A549 (cell line): ENCODE measurements around the gene SLCO4A1. TPM values are rescaled to one million over a fixed set of nuclear protein-coding genes. Genes with fewer than 3 reads are reported as not detected.

Experiments used
- ATAC-seq, 2 experiments: fragments of 200-7000 bp in 1 of 2; fragments of >200 bp in 1 of 2; cut with Nextera tagmentation in 1 of 2; cut with Tn5 transposase in 1 of 2; 3 replicates each; pipeline versions ENCODE4 v1.8.0 to v1.9.1; 2018 to 2020; ENCODE audit warnings: mild to moderate bottlenecking in 1 of 2, moderate library complexity in 1 of 2
- CTCF ChIA-PET: fragments of 300-600 bp; sonication (Branson Sonifier 250); formaldehyde crosslinking; extraction: SDS; loops from one replicate; lab custom pipeline; 2021; ENCODE audit warnings: antibody characterized with exemption, inconsistent platforms; lab: Yijun Ruan, JAX
- POLR2A ChIA-PET: fragments of 350-600 bp; formaldehyde crosslinking; extraction: SDS; loops from one replicate; lab custom pipeline; 2021; ENCODE audit warnings: antibody characterized with exemption, inconsistent platforms; lab: Yijun Ruan, JAX
- DNase-seq, 2 experiments: peaks; one replicate each; pipeline versions ENCODE4 v3.0.0 to v3.0.0-alpha.2; 2011 to 2016; ENCODE audit warnings: low read depth in 1 of 2, low spot score in 1 of 2
- FAIRE-seq: peaks from 2 replicates; lab custom pipeline; 2011; peaks lifted over from hg19 to GRCh38; lab: Jason Lieb, UNC
- H3K27ac ChIP-seq, 2 experiments: fragments of >200 bp; sonication (Bioruptor Twin); formaldehyde crosslinking; 3 replicates each; pipeline ENCODE4 v1.5.1; 2016 to 2017
- H3K4me1 ChIP-seq: fragments of >200 bp; sonication (Bioruptor Twin); formaldehyde crosslinking; 3 replicates; pipeline ENCODE4 v1.6.1; 2016
- H3K4me2 ChIP-seq: fragments of >200 bp; sonication (Bioruptor Twin); formaldehyde crosslinking; 3 replicates; pipeline ENCODE4 v1.6.1; 2016
- H3K4me3 ChIP-seq: fragments of >200 bp; sonication (Bioruptor Twin); formaldehyde crosslinking; 3 replicates; pipeline ENCODE4 v1.5.1; 2016
- H3K9me3 ChIP-seq: fragments of >200 bp; sonication (Bioruptor Twin); formaldehyde crosslinking; 3 replicates; pipeline ENCODE4 v1.6.1; 2016
- BHLHE40 ChIP-seq: IDR thresholded peaks from 2 replicates; pipeline ENCODE4 v1.6.1; 2012; ENCODE audit warnings: low read depth, low read length, inconsistent platforms
- CBX2 ChIP-seq: fragments of 200-600 bp; sonication (generic); IDR thresholded peaks from 2 replicates; pipeline ENCODE4 v1.6.1; 2016; ENCODE audit warnings: low read depth, mild to moderate bottlenecking, borderline replicate concordance
- CEBPB ChIP-seq, 2 experiments: fragments of >200 bp in 1 of 2; sonication (Bioruptor Twin) in 1 of 2; formaldehyde crosslinking in 1 of 2; IDR thresholded peaks; 2 replicates each; pipeline ENCODE4 v1.6.1; 2012 to 2016
- CHD4 ChIP-seq: fragments of 200-600 bp; sonication (generic); IDR thresholded peaks from 2 replicates; pipeline ENCODE4 v1.6.1; 2016; ENCODE audit warnings: antibody characterized with exemption, mild to moderate bottlenecking, borderline replicate concordance
- EP300 ChIP-seq, 2 experiments: fragments of >200 bp; sonication (Bioruptor Twin); formaldehyde crosslinking; IDR thresholded peaks; 2 replicates in 1 of 2; 3 replicates in 1 of 2; pipeline ENCODE4 v1.6.1; 2016 to 2017
- HDAC2 ChIP-seq: fragments of 200-600 bp; sonication (generic); IDR thresholded peaks from 2 replicates; pipeline ENCODE4 v1.6.1; 2016
- HEYL ChIP-seq: fragments of 250-450 bp; sonication (Bioruptor Pico); IDR thresholded peaks from 2 replicates; pipeline ENCODE4 v1.8.0; 2021; ENCODE audit warnings: mild to moderate bottlenecking, moderate library complexity
- HOXA7 ChIP-seq: fragments of 250-450 bp; sonication (Bioruptor Pico); IDR thresholded peaks from 2 replicates; pipeline ENCODE4 v1.5.0; 2020; ENCODE audit warnings: mild to moderate bottlenecking, moderate library complexity
- JUNB ChIP-seq: fragments of >200 bp; sonication (Bioruptor Twin); formaldehyde crosslinking; IDR thresholded peaks from 2 replicates; pipeline ENCODE4 v1.6.1; 2016
- KDM5A ChIP-seq: fragments of 200-600 bp; sonication (generic); IDR thresholded peaks from 2 replicates; pipeline ENCODE4 v1.6.1; 2016; ENCODE audit warnings: antibody characterized with exemption, mild to moderate bottlenecking
- NFE2L2 ChIP-seq: fragments of 150-350 bp; conservative IDR thresholded peaks from 2 replicates; pipeline ENCODE4 v1.6.1; 2014; ENCODE audit warnings: low read length
- NPAS2 ChIP-seq: fragments of 250-450 bp; sonication (Bioruptor Pico); IDR thresholded peaks from 2 replicates; pipeline ENCODE4 v1.8.0; 2022; ENCODE audit warnings: mild to moderate bottlenecking, moderate library complexity, borderline replicate concordance
- POLR2A ChIP-seq: IDR thresholded peaks from 2 replicates; pipeline ENCODE4 v1.6.1; 2012; ENCODE audit warnings: mild to moderate bottlenecking, low read length
- RARB ChIP-seq: fragments of 250-450 bp; sonication (Bioruptor Pico); IDR thresholded peaks from 2 replicates; pipeline ENCODE4 v1.8.0; 2021; ENCODE audit warnings: mild to moderate bottlenecking, moderate library complexity
- TFCP2L1 ChIP-seq: fragments of 250-450 bp; sonication (Bioruptor Pico); IDR thresholded peaks from 2 replicates; pipeline ENCODE4 v1.5.0; 2021; ENCODE audit warnings: mild to moderate bottlenecking
- ZC3H11A ChIP-seq: fragments of 450-650 bp; IDR thresholded peaks from 2 replicates; pipeline ENCODE4 v1.6.1; 2014; ENCODE audit warnings: antibody characterized with exemption, mild to moderate bottlenecking
- ZNF302 ChIP-seq: fragments of 250-450 bp; sonication (Bioruptor Pico); IDR thresholded peaks from 2 replicates; pipeline ENCODE4 v1.9.0; 2021; ENCODE audit warnings: inconsistent platforms, mild to moderate bottlenecking, moderate library complexity
- ZSCAN20 ChIP-seq: fragments of 250-450 bp; sonication (Bioruptor Pico); IDR thresholded peaks from 2 replicates; pipeline ENCODE4 v1.8.0; 2022; ENCODE audit warnings: mild to moderate bottlenecking, moderate library complexity
- WGBS: methylation state at CpG from one replicate; pipeline ENCODE4 v1.1.6; 2017; ENCODE audit errors: missing lambda C conversion rate; 5-methylcytosine and 5-hydroxymethylcytosine counted together
- polyA plus RNA-seq, 4 experiments: library from polyadenylated mRNA; depleted of rRNA in 3 of 4; stranded (reverse); fragments of >200 nt; fragmentation: RNase III in 1 of 4; extraction: RNeasy Plus Mini Kit Qiagen cat#74134 plus additional on column Dnase treatment in 1 of 4; gene quantifications; 2 replicates in 3 of 4; 3 replicates in 1 of 4; pipeline ENCODE4 v1.2.3, GENCODE V29; 2011 to 2017
- TF ChIP-seq, protein P1 (sequence below): fragments of >200 bp; sonication (Bioruptor Twin); formaldehyde crosslinking; IDR thresholded peaks from 3 replicates; pipeline ENCODE4 v1.5.1; 2016
- TF ChIP-seq, protein P2 (sequence below): fragments of >200 bp; sonication (Bioruptor Twin); formaldehyde crosslinking; IDR thresholded peaks from 3 replicates; pipeline ENCODE4 v1.6.1; 2016
- TF ChIP-seq, protein P3 (sequence below): fragments of 250-450 bp; sonication (Bioruptor Pico); IDR thresholded peaks from 2 replicates; pipeline ENCODE4 v1.5.0; 2021; ENCODE audit warnings: mild to moderate bottlenecking, moderate library complexity, borderline replicate concordance
- TF ChIP-seq, protein P4 (sequence below): IDR thresholded peaks from 2 replicates; pipeline ENCODE4 v1.6.1; 2012; ENCODE audit warnings: low read depth, borderline replicate concordance

Gene SLCO4A1
- polyA plus RNA-seq, 2 of the 4 experiments (the other 2 are of a cell fraction) = 1.3 to 11.2 TPM

DNA sequence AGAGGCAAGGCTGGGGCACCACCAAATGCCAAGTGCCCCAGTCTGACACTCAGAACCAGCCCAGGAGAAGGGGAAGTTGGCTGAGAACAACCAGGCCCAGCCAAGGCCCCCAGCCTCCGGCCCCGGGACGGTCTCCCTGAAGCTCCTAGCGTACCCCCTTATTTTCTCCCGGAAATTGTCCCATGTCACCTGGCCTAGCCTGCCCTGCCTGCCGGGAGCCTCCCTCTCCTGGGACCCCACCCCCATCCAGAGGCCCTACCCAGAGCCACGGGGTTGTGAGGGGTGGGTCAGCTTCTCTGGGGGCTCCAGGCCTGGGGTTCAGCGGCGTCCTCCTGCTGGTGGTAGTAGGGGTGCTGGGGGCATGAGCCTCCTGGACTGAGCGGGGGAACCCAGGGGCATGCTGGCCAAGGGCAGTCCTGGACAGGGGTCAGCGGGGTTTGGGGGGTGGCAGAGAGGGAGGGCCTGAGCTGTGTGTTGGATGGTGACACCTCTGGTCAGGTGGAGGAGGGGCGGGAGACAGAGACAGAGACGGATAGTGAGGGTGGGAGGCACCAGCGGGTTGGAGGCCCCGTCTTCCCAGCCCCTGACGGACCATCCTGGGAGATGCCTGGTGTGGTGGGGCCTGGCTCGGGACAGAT is 7.9 kb upstream of the SLCO4A1 start (continued):
- TF ChIP-seq, protein P1, sequence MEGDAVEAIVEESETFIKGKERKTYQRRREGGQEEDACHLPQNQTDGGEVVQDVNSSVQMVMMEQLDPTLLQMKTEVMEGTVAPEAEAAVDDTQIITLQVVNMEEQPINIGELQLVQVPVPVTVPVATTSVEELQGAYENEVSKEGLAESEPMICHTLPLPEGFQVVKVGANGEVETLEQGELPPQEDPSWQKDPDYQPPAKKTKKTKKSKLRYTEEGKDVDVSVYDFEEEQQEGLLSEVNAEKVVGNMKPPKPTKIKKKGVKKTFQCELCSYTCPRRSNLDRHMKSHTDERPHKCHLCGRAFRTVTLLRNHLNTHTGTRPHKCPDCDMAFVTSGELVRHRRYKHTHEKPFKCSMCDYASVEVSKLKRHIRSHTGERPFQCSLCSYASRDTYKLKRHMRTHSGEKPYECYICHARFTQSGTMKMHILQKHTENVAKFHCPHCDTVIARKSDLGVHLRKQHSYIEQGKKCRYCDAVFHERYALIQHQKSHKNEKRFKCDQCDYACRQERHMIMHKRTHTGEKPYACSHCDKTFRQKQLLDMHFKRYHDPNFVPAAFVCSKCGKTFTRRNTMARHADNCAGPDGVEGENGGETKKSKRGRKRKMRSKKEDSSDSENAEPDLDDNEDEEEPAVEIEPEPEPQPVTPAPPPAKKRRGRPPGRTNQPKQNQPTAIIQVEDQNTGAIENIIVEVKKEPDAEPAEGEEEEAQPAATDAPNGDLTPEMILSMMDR = no peak
- TF ChIP-seq HDAC2 (no peak), POLR2A (no peak), ZNF302 (CRISPR knock-in tag) (no peak), JUNB (no peak), ZC3H11A (no peak), KDM5A (no peak), RARB (no peak)

DNA sequence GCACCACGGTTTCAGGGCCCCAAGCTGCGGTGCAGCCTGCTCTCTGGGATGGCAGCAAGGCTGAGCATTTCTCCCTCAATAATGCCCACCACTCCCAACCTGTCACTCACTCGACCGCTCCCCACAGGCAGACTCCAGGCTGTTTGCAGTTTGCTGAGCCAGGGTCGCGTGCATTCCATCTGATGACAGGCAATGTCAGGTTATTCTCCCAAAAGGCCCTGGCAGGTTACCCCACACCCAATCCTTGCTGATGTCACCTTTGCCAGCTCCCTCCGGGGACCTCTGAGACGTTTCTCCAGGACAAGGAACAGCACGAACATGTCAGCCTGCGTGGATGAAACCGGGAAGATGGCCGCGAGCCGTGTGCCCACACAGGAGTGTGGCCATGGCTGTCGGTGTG is 7.1 kb upstream of the SLCO4A1 start:
- TF ChIP-seq EP300 (IDR thresholded peaks at IDR 0.05) (no peak), HOXA7 (CRISPR knock-in tag) (no peak), NPAS2 (CRISPR knock-in tag) (no peak), BHLHE40 (no peak), CBX2 (no peak), ZSCAN20 (CRISPR knock-in tag) (no peak), CHD4 (no peak), HEYL (CRISPR knock-in tag) (no peak), CEBPB (IDR thresholded peaks at IDR 0.05) (no peak), NFE2L2 (no peak), KDM5A (no peak), TFCP2L1 (CRISPR knock-in tag) (no peak), ZC3H11A (no peak)
- TF ChIP-seq, protein P2, sequence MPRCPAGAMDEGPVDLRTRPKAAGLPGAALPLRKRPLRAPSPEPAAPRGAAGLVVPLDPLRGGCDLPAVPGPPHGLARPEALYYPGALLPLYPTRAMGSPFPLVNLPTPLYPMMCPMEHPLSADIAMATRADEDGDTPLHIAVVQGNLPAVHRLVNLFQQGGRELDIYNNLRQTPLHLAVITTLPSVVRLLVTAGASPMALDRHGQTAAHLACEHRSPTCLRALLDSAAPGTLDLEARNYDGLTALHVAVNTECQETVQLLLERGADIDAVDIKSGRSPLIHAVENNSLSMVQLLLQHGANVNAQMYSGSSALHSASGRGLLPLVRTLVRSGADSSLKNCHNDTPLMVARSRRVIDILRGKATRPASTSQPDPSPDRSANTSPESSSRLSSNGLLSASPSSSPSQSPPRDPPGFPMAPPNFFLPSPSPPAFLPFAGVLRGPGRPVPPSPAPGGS = no peak
- TF ChIP-seq, protein P3, sequence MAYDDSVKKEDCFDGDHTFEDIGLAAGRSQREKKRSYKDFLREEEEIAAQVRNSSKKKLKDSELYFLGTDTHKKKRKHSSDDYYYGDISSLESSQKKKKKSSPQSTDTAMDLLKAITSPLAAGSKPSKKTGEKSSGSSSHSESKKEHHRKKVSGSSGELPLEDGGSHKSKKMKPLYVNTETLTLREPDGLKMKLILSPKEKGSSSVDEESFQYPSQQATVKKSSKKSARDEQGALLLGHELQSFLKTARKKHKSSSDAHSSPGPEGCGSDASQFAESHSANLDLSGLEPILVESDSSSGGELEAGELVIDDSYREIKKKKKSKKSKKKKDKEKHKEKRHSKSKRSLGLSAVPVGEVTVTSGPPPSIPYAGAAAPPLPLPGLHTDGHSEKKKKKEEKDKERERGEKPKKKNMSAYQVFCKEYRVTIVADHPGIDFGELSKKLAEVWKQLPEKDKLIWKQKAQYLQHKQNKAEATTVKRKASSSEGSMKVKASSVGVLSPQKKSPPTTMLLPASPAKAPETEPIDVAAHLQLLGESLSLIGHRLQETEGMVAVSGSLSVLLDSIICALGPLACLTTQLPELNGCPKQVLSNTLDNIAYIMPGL (CRISPR knock-in tag) = no peak
- TF ChIP-seq, protein P1 = no peak
- TF ChIP-seq, protein P4, sequence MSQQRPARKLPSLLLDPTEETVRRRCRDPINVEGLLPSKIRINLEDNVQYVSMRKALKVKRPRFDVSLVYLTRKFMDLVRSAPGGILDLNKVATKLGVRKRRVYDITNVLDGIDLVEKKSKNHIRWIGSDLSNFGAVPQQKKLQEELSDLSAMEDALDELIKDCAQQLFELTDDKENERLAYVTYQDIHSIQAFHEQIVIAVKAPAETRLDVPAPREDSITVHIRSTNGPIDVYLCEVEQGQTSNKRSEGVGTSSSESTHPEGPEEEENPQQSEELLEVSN = no peak
- TF ChIP-seq, all 56 proteins: peak for 0
- H3K9me3 ChIP-seq = no peaks in the 10 kb centered on the region
- H3K4me3 ChIP-seq = no peak overlapping the region
- ChIA-PET CTCF (interaction anchor here (1.2 to 1.7 kb wide), 2 partner anchors 7 to 18 kb away, joined by 4 to 6 read pairs; partner anchors contain the start of gene SLCO4A1), POLR2A (no interaction called here)
- DNase-seq (no peak), ATAC-seq (no peak), FAIRE-seq (no peak)
- 70% methylated on average over 10 of the region's 15 CpGs for WGBS
- H3K4me1 ChIP-seq = no peaks in the 10 kb centered on the region
- H3K4me2 ChIP-seq = no peak overlapping the region
- no peak overlapping the region for H3K27ac ChIP-seq
